HG03039 (cell line): ENCODE measurements around the gene SLC25A13.
"Not testable (repeated sequence)": the region's sequence is repeated elsewhere in the genome, so short reads cannot be mapped to it uniquely, and the experiment has no call there.

Experiments used
- ATAC-seq: cut with Tn5 transposase; IDR thresholded peaks from one replicate; pipeline ENCODE4 v1.9.1; 2021; ENCODE audit warnings: mild to moderate bottlenecking, moderate library complexity; ENCODE audit not compliant: unreplicated experiment

Gene SLC25A13

GRCh38 chr7:96174812-96175211, 147.1 kb downstream of the SLC25A13 start:
- ATAC-seq, result no peak

GRCh38 chr7:96173781-96174180, 148.1 kb downstream of the SLC25A13 start:
- no peak for ATAC-seq

GRCh38 chr7:96169439-96169838, 152.5 kb downstream of the SLC25A13 start:
- no peak for ATAC-seq

GRCh38 chr7:96167424-96167823, 154.5 kb downstream of the SLC25A13 start:
- ATAC-seq, result no peak

- ATAC-seq, result no peak
Observed at GRCh38 chr7:96161897-96162296, 160.0 kb downstream of the SLC25A13 start.

- no peak for ATAC-seq
Observed at GRCh38 chr7:96157856-96158255, 164.0 kb downstream of the SLC25A13 start.

- ATAC-seq, result not testable (repeated sequence)
Observed at GRCh38 chr7:96154506-96154905, 167.4 kb downstream of the SLC25A13 start.

GRCh38 chr7:96152706-96153105, 169.2 kb downstream of the SLC25A13 start:
- no peak for ATAC-seq

- no peak for ATAC-seq
Observed at GRCh38 chr7:96151889-96152288, 170.0 kb downstream of the SLC25A13 start.

- no peak for ATAC-seq
Observed at GRCh38 chr7:96144260-96144526, 177.7 kb downstream of the SLC25A13 start.

GRCh38 chr7:96143495-96144259, 178.2 kb downstream of the SLC25A13 start:
- no peak for ATAC-seq

- ATAC-seq, result no peak
Observed at GRCh38 chr7:96136600-96137239, 185.2 kb downstream of the SLC25A13 start.

GRCh38 chr7:96135241-96135640, 186.7 kb downstream of the SLC25A13 start:
- no peak for ATAC-seq

- no peak for ATAC-seq
Observed at GRCh38 chr7:96131525-96131924, 190.4 kb downstream of the SLC25A13 start.

GRCh38 chr7:96127746-96128145, 194.2 kb downstream of the SLC25A13 start:
- ATAC-seq, result no peak

- ATAC-seq, result no peak
Observed at GRCh38 chr7:96126382-96126781, 195.5 kb downstream of the SLC25A13 start.

GRCh38 chr7:96122746-96123145, 199.2 kb downstream of the SLC25A13 start:
- no peak for ATAC-seq

GRCh38 chr7:96121752-96122151, 200.1 kb downstream of the SLC25A13 start:
- no peak for ATAC-seq

GRCh38 chr7:96120445-96121225, 201.3 kb downstream of the SLC25A13 start:
- no peak for ATAC-seq

- ATAC-seq, result no peak
Observed at GRCh38 chr7:96118449-96119001, 203.4 kb downstream of the SLC25A13 start.

- ATAC-seq, result no peak
Observed at GRCh38 chr7:96116173-96116572, 205.7 kb downstream of the SLC25A13 start.

GRCh38 chr7:96114190-96114589, 207.7 kb downstream of the SLC25A13 start:
- no peak for ATAC-seq
